ENCODE results near the gene EIF3L.

Gene EIF3L

GRCh38 chr22:37922191-37922590 is 73.0 kb downstream of the EIF3L start:
- WGBS, result 98% methylated on average over 10 of the region's 11 CpGs
- no peak overlapping the region for H2BK5ac ChIP-seq (ENCODE audit: low read depth, low read length, poor library complexity, severe bottlenecking)
- no peak overlapping the region for H2AK5ac ChIP-seq (ENCODE audit: low read length, severe bottlenecking)
- no peak overlapping the region for H3K14ac ChIP-seq (ENCODE audit: low read length in 2 of 2)
- H4K91ac ChIP-seq (ENCODE audit: low read length), result no peak overlapping the region
- H2BK15ac ChIP-seq (ENCODE audit: low read depth, poor library complexity, severe bottlenecking), result no peak overlapping the region
- H3K4me3 ChIP-seq (ENCODE audit: insufficient read depth in 1 of 2, low read depth in 1 of 2, low read length in 2 of 2), result no peak overlapping the region
- H3K4me1 ChIP-seq (ENCODE audit: control insufficient read depth, insufficient read depth, low read depth, low read length), result peaks cover 7% of the 10 kb centered on the region
- no peak overlapping the region for H2BK120ac ChIP-seq (ENCODE audit: low read depth, low read length)
- H3K4ac ChIP-seq (ENCODE audit: low read depth in 1 of 2, low read length in 2 of 2), result no peak overlapping the region
- H2BK12ac ChIP-seq (ENCODE audit: low read length in 2 of 2), result no peak overlapping the region
- no peak overlapping the region for H3K18ac ChIP-seq (ENCODE audit: low read depth in 1 of 2, low read length in 2 of 2)
- no peak overlapping the region for H3K27ac ChIP-seq (ENCODE audit: low read length, poor library complexity, severe bottlenecking)
- no peak overlapping the region for H3K23ac ChIP-seq (ENCODE audit: low read length in 2 of 2)
- peaks cover 83 to 89% of the 10 kb centered on the region in 2 experiments for H3K36me3 ChIP-seq (ENCODE audit: control insufficient read depth in 1 of 2, insufficient read depth in 2 of 2, low read depth in 1 of 2, low read length in 2 of 2)
- H3K9me3 ChIP-seq (ENCODE audit: control insufficient read depth, low read length), result no peaks in the 10 kb centered on the region
- H3K4me2 ChIP-seq (ENCODE audit: low read length, poor library complexity, severe bottlenecking), result no peak overlapping the region
- H3K79me1 ChIP-seq (replicated peaks; ENCODE audit: low read length, poor library complexity, severe bottlenecking), result peaks cover 44% of the 10 kb centered on the region
- H3K27me3 ChIP-seq (ENCODE audit: control insufficient read depth in 1 of 2, insufficient read depth in 1 of 2, low read length in 2 of 2), result no peaks in the 10 kb centered on the region
- H4K8ac ChIP-seq (ENCODE audit: low read length), result no peak overlapping the region
- H3K9ac ChIP-seq (ENCODE audit: low read length), result no peak overlapping the region
- H2AFZ ChIP-seq (ENCODE audit: low read depth, low read length), result no peak overlapping the region
- DNase-seq, result no peak

GRCh38 chr22:37923927-37924326 is 74.7 kb downstream of the EIF3L start:
- no peak overlapping the region for H3K14ac ChIP-seq (ENCODE audit: low read length in 2 of 2)
- no peak overlapping the region for H3K9ac ChIP-seq (ENCODE audit: low read length)
- no peak overlapping the region for H2BK120ac ChIP-seq (ENCODE audit: low read depth, low read length)
- no peak overlapping the region for H4K8ac ChIP-seq (ENCODE audit: low read length)
- DNase-seq, result no peak
- H2BK5ac ChIP-seq (ENCODE audit: low read depth, low read length, poor library complexity, severe bottlenecking), result no peak overlapping the region
- H3K18ac ChIP-seq (ENCODE audit: low read depth in 1 of 2, low read length in 2 of 2), result no peak overlapping the region
- H2AFZ ChIP-seq (ENCODE audit: low read depth, low read length), result no peak overlapping the region
- no peak overlapping the region for H3K4me2 ChIP-seq (ENCODE audit: low read length, poor library complexity, severe bottlenecking)
- H3K9me3 ChIP-seq (ENCODE audit: control insufficient read depth, low read length), result no peaks in the 10 kb centered on the region
- H3K79me1 ChIP-seq (replicated peaks; ENCODE audit: low read length, poor library complexity, severe bottlenecking), result peaks cover 44% of the 10 kb centered on the region
- H4K91ac ChIP-seq (ENCODE audit: low read length), result no peak overlapping the region
- no peak overlapping the region for H3K4ac ChIP-seq (ENCODE audit: low read depth in 1 of 2, low read length in 2 of 2)
- peaks cover 81 to 87% of the 10 kb centered on the region in 2 experiments for H3K36me3 ChIP-seq (ENCODE audit: control insufficient read depth in 1 of 2, insufficient read depth in 2 of 2, low read depth in 1 of 2, low read length in 2 of 2)
- no peak overlapping the region for H3K4me3 ChIP-seq (ENCODE audit: insufficient read depth in 1 of 2, low read depth in 1 of 2, low read length in 2 of 2)
- H2BK12ac ChIP-seq (ENCODE audit: low read length in 2 of 2), result no peak overlapping the region
- H3K27ac ChIP-seq (ENCODE audit: low read length, poor library complexity, severe bottlenecking), result no peak overlapping the region
- peaks cover 6% of the 10 kb centered on the region for H3K4me1 ChIP-seq (ENCODE audit: control insufficient read depth, insufficient read depth, low read depth, low read length)
- H3K23ac ChIP-seq (ENCODE audit: low read length in 2 of 2), result peak overlapping the region in 1 of 2 experiments; percentile 34
- H3K27me3 ChIP-seq (ENCODE audit: control insufficient read depth in 1 of 2, insufficient read depth in 1 of 2, low read length in 2 of 2), result no peaks in the 10 kb centered on the region
- H2AK5ac ChIP-seq (ENCODE audit: low read length, severe bottlenecking), result no peak overlapping the region
- no peak overlapping the region for H2BK15ac ChIP-seq (ENCODE audit: low read depth, poor library complexity, severe bottlenecking)
- WGBS, result 93% methylated on average over 4 of the region's 4 CpGs

- Histone ChIP-seq H2BK5ac (ENCODE audit: low read depth, low read length, poor library complexity, severe bottlenecking) (no peak overlapping the region), H3K9ac (ENCODE audit: low read length) (peak overlapping the region; percentile 1), H4K8ac (ENCODE audit: low read length) (no peak overlapping the region), H2BK120ac (ENCODE audit: low read depth, low read length) (no peak overlapping the region), H3K36me3 (ENCODE audit: control insufficient read depth in 1 of 2, insufficient read depth in 2 of 2, low read depth in 1 of 2, low read length in 2 of 2) (peaks cover 83 to 88% of the 10 kb centered on the region in 2 experiments), H4K91ac (ENCODE audit: low read length) (no peak overlapping the region), H3K27me3 (ENCODE audit: control insufficient read depth in 1 of 2, insufficient read depth in 1 of 2, low read length in 2 of 2) (no peaks in the 10 kb centered on the region), H3K4me3 (ENCODE audit: insufficient read depth in 1 of 2, low read depth in 1 of 2, low read length in 2 of 2) (no peak overlapping the region), H3K4me1 (ENCODE audit: control insufficient read depth, insufficient read depth, low read depth, low read length) (peaks cover 4% of the 10 kb centered on the region), H3K79me1 (replicated peaks; ENCODE audit: low read length, poor library complexity, severe bottlenecking) (peaks cover 46% of the 10 kb centered on the region), H3K18ac (ENCODE audit: low read depth in 1 of 2, low read length in 2 of 2) (no peak overlapping the region), H3K4ac (ENCODE audit: low read depth in 1 of 2, low read length in 2 of 2) (no peak overlapping the region), H3K14ac (ENCODE audit: low read length in 2 of 2) (no peak overlapping the region), H3K4me2 (ENCODE audit: low read length, poor library complexity, severe bottlenecking) (no peak overlapping the region), H2BK12ac (ENCODE audit: low read length in 2 of 2) (no peak overlapping the region), H2AK5ac (ENCODE audit: low read length, severe bottlenecking) (no peak overlapping the region), H3K27ac (ENCODE audit: low read length, poor library complexity, severe bottlenecking) (no peak overlapping the region), H2AFZ (ENCODE audit: low read depth, low read length) (no peak overlapping the region), H3K9me3 (ENCODE audit: control insufficient read depth, low read length) (no peaks in the 10 kb centered on the region), H3K23ac (ENCODE audit: low read length in 2 of 2) (peak overlapping the region in 1 of 2 experiments; percentile 34), H2BK15ac (ENCODE audit: low read depth, poor library complexity, severe bottlenecking) (no peak overlapping the region)
- WGBS, result 96% methylated on average over 18 of the region's 18 CpGs
- DNase-seq, result no peak
Observed at GRCh38 chr22:37924386-37925065, 75.3 kb downstream of the EIF3L start.

- Histone ChIP-seq H2AK5ac (ENCODE audit: low read length, severe bottlenecking) (no peak overlapping the region), H3K4me1 (ENCODE audit: control insufficient read depth, insufficient read depth, low read depth, low read length) (peaks cover 7% of the 10 kb centered on the region), H3K9ac (ENCODE audit: low read length) (peak overlapping the region; percentile 1), H2BK5ac (ENCODE audit: low read depth, low read length, poor library complexity, severe bottlenecking) (no peak overlapping the region), H3K27ac (ENCODE audit: low read length, poor library complexity, severe bottlenecking) (no peak overlapping the region), H2AFZ (ENCODE audit: low read depth, low read length) (no peak overlapping the region), H3K4me2 (ENCODE audit: low read length, poor library complexity, severe bottlenecking) (no peak overlapping the region), H3K9me3 (ENCODE audit: control insufficient read depth, low read length) (no peaks in the 10 kb centered on the region), H4K8ac (ENCODE audit: low read length) (no peak overlapping the region), H2BK12ac (ENCODE audit: low read length in 2 of 2) (no peak overlapping the region), H2BK120ac (ENCODE audit: low read depth, low read length) (no peak overlapping the region), H3K18ac (ENCODE audit: low read depth in 1 of 2, low read length in 2 of 2) (no peak overlapping the region), H3K14ac (ENCODE audit: low read length in 2 of 2) (no peak overlapping the region), H3K36me3 (ENCODE audit: control insufficient read depth in 1 of 2, insufficient read depth in 2 of 2, low read depth in 1 of 2, low read length in 2 of 2) (peaks cover 80 to 89% of the 10 kb centered on the region in 2 experiments), H2BK15ac (ENCODE audit: low read depth, poor library complexity, severe bottlenecking) (no peak overlapping the region), H3K4me3 (ENCODE audit: insufficient read depth in 1 of 2, low read depth in 1 of 2, low read length in 2 of 2) (no peak overlapping the region), H3K4ac (ENCODE audit: low read depth in 1 of 2, low read length in 2 of 2) (no peak overlapping the region), H3K23ac (ENCODE audit: low read length in 2 of 2) (no peak overlapping the region), H3K27me3 (ENCODE audit: control insufficient read depth in 1 of 2, insufficient read depth in 1 of 2, low read length in 2 of 2) (no peaks in the 10 kb centered on the region), H4K91ac (ENCODE audit: low read length) (no peak overlapping the region), H3K79me1 (replicated peaks; ENCODE audit: low read length, poor library complexity, severe bottlenecking) (peaks cover 46% of the 10 kb centered on the region)
- no peak for DNase-seq
- WGBS, result 90% methylated on average over 1 of the region's 3 CpGs
Observed at GRCh38 chr22:37925330-37925729, 76.1 kb downstream of the EIF3L start.
